Measurements from ENCODE around the gene CDC42BPB. TPM values are rescaled to one million over a fixed set of nuclear protein-coding genes. Genes with fewer than 3 reads are reported as not detected.

CDC42BPB gene
- total and polyA plus RNA-seq, 2 of the 13 experiments (the other 11 are each of a cell fraction or from before 2014, with no cell fraction given), result 19.7 to 32.3 TPM

- TF ChIP-seq DNMT3B (CRISPR knock-in tag; conservative IDR thresholded peaks at IDR 0.05), result no peak
- TF ChIP-seq HNRNPUL1 (IDR thresholded peaks at IDR 0.05; ENCODE audit: low read depth, low read length), result no peak
- TF ChIP-seq, protein P1, sequence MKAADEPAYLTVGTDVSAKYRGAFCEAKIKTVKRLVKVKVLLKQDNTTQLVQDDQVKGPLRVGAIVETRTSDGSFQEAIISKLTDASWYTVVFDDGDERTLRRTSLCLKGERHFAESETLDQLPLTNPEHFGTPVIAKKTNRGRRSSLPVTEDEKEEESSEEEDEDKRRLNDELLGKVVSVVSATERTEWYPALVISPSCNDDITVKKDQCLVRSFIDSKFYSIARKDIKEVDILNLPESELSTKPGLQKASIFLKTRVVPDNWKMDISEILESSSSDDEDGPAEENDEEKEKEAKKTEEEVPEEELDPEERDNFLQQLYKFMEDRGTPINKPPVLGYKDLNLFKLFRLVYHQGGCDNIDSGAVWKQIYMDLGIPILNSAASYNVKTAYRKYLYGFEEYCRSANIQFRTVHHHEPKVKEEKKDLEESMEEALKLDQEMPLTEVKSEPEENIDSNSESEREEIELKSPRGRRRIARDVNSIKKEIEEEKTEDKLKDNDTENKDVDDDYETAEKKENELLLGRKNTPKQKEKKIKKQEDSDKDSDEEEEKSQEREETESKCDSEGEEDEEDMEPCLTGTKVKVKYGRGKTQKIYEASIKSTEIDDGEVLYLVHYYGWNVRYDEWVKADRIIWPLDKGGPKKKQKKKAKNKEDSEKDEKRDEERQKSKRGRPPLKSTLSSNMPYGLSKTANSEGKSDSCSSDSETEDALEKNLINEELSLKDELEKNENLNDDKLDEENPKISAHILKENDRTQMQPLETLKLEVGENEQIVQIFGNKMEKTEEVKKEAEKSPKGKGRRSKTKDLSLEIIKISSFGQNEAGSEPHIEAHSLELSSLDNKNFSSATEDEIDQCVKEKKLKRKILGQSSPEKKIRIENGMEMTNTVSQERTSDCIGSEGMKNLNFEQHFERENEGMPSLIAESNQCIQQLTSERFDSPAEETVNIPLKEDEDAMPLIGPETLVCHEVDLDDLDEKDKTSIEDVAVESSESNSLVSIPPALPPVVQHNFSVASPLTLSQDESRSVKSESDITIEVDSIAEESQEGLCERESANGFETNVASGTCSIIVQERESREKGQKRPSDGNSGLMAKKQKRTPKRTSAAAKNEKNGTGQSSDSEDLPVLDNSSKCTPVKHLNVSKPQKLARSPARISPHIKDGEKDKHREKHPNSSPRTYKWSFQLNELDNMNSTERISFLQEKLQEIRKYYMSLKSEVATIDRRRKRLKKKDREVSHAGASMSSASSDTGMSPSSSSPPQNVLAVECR (CRISPR knock-in tag; IDR thresholded peaks at IDR 0.05; ENCODE audit: borderline replicate concordance), result no peak
- no peak for TF ChIP-seq PCBP1 (IDR thresholded peaks at IDR 0.05; ENCODE audit: borderline replicate concordance, low read depth, low read length)
- no peak for TF ChIP-seq ARHGAP35 (CRISPR knock-in tag; IDR thresholded peaks at IDR 0.05; ENCODE audit: borderline replicate concordance)
- no peak for TF ChIP-seq ZNF468 (CRISPR knock-in tag; IDR thresholded peaks at IDR 0.05)
- TF ChIP-seq ZSCAN20 (CRISPR knock-in tag; IDR thresholded peaks at IDR 0.05; ENCODE audit: borderline replicate concordance), result no peak
- no peak for TF ChIP-seq GFI1 (CRISPR knock-in tag; IDR thresholded peaks at IDR 0.05; ENCODE audit: borderline replicate concordance)
- no peak for TF ChIP-seq ZNF546 (CRISPR knock-in tag; conservative IDR thresholded peaks at IDR 0.05)
Measured at GRCh38 chr14:103008126-103008525, 49.2 kb downstream of the CDC42BPB start (continued).

DNA sequence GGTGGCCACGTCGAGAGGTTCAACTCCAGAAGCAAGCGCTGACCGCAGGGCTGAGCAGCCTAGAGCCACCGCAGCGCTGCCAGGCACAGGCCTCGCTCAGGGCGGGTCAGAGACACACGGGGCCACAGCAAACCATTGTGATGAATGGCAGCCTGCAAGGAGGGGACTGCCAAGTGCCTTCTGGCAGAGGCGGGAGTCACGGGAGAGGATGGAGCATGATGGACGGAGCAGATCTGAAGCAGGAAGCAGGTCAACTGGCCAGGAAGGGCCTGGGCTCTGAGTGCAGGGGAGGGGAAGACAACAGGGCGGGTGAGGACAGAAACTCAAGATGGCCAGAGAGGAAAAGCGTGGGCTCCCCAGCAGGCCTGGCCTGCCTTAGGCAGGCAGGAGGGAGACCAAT lies 49.8 kb downstream of the CDC42BPB start:
- Histone ChIP-seq H3K9me3 (ENCODE audit: low read length) (no peaks in the 10 kb centered on the region), H3K27ac (ENCODE audit: extremely low read length, insufficient read depth, low read length) (no peak overlapping the region), H3K36me3 (replicated peaks in 1 of 2; ENCODE audit: control insufficient read depth in 1 of 2, insufficient read depth in 2 of 2, low read length in 2 of 2) (peaks cover 19 to 35% of the 10 kb centered on the region in 2 experiments; a peak in 4 of 5 replicates), H3K27me3 (ENCODE audit: control insufficient read depth in 1 of 2, insufficient read depth in 2 of 2, low read length in 2 of 2) (no peaks in the 10 kb centered on the region), H3K9ac (ENCODE audit: insufficient read depth, low read depth, low read length) (no peak overlapping the region), H3K4me3 (replicated peaks in 1 of 3; ENCODE audit: insufficient read depth in 1 of 3, low read depth in 2 of 3, low read length in 3 of 3) (no peak overlapping the region), H4K20me1 (ENCODE audit: insufficient read depth, low read length) (no peaks in the 10 kb centered on the region), H3K4me2 (ENCODE audit: low read depth, low read length) (no peak overlapping the region), H3K79me2 (ENCODE audit: insufficient read depth, low read length) (no peaks in the 10 kb centered on the region), H2AFZ (ENCODE audit: low read length) (no peak overlapping the region), H3K4me1 (ENCODE audit: insufficient read depth, low read length) (no peaks in the 10 kb centered on the region)
- no TSS peak for BruUV-seq (replicated peaks)
- in situ Hi-C loops (cut with HindIII; ENCODE audit: extremely low pct_ligation_motif_present, low pct_unique_long_range_greater_than_20kb), result no loop called here
- DNase-seq (ENCODE audit: low spot score) (no peak), FAIRE-seq (no peak), ATAC-seq (no peak)
- CTCF ChIA-PET (ENCODE audit: low intra/inter-chr PET ratio, low total read pairs), result no interaction called here
- POLR2A ChIA-PET, result no interaction called here
- 79% methylated on average over 14 of the region's 14 CpGs for WGBS (ENCODE audit: low lambda C conversion rate)
- intact Hi-C loops (cut with micrococcal nuclease; ENCODE audit: unreplicated experiment), result no loop called here
- TF ChIP-seq, protein P2, sequence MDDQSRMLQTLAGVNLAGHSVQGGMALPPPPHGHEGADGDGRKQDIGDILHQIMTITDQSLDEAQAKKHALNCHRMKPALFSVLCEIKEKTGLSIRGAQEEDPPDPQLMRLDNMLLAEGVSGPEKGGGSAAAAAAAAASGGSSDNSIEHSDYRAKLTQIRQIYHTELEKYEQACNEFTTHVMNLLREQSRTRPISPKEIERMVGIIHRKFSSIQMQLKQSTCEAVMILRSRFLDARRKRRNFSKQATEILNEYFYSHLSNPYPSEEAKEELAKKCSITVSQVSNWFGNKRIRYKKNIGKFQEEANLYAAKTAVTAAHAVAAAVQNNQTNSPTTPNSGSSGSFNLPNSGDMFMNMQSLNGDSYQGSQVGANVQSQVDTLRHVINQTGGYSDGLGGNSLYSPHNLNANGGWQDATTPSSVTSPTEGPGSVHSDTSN (CRISPR knock-in tag; IDR thresholded peaks at IDR 0.05; ENCODE audit: borderline replicate concordance), result no peak
- TF ChIP-seq ZBTB44 (CRISPR knock-in tag; IDR thresholded peaks at IDR 0.05), result no peak
- TF ChIP-seq ZFP91 (CRISPR knock-in tag; IDR thresholded peaks at IDR 0.05; ENCODE audit: borderline replicate concordance), result no peak
- TF ChIP-seq, protein P3, sequence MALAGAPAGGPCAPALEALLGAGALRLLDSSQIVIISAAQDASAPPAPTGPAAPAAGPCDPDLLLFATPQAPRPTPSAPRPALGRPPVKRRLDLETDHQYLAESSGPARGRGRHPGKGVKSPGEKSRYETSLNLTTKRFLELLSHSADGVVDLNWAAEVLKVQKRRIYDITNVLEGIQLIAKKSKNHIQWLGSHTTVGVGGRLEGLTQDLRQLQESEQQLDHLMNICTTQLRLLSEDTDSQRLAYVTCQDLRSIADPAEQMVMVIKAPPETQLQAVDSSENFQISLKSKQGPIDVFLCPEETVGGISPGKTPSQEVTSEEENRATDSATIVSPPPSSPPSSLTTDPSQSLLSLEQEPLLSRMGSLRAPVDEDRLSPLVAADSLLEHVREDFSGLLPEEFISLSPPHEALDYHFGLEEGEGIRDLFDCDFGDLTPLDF (CRISPR knock-in tag; IDR thresholded peaks at IDR 0.05), result no peak
